Stimulated activated CD8-positive, alpha-beta memory T cell treated with anti-CD3 and anti-CD28 coated beads, Interleukin-4, amount 100 ng/mL, for 24 hours (primary cell): Measurements from ENCODE around the gene PTPRR.

Source experiments
- DNase-seq: peaks from one replicate; pipeline ENCODE4 v3.0.0-alpha.2; 2020; ENCODE audit warnings: low read depth

The PTPRR gene

DNA sequence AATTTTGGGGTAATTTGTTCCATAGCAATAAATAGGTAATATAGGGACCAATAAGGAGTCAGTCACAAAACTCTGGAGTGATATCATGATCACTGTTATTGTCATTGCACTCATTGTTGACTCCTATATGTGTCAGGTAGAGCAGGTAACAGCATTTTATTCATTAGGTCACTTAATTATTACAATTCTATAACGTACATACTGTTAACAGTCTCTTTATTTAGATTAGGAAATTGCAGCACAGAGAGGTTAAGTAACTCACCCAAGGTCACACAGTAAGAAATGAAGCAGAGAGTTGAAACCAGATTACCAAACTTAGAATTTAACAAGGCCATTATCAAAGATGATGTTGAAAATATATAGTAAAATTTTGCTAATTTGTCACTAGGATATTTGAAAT is 233.6 kb downstream of the PTPRR start:
- DNase-seq: no peak

GRCh38 chr12:70686299-70686698 is 234.2 kb downstream of the PTPRR start:
- no peak for DNase-seq

GRCh38 chr12:70683976-70684375 is 236.6 kb downstream of the PTPRR start:
- DNase-seq: no peak

DNA sequence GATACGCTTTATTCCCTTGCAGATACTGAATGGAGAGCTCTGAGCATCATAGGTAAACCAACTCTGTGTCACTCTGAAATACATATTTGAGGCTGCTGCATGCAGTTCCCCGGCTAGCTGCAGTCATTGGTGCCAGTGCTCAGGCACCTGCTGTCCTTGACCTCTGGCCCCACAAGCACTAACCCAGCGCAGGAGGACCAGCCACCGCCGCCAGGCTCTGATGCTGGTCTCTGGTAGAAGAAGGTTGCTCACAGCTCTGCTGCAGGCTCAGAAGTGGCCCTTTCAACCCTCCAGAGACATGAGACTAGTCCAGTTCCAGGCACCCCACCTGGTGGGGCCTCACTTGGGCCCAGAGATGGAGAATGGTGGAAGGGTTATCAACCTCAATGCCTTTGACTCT is 248.8 kb downstream of the PTPRR start:
- DNase-seq: no peak

DNA sequence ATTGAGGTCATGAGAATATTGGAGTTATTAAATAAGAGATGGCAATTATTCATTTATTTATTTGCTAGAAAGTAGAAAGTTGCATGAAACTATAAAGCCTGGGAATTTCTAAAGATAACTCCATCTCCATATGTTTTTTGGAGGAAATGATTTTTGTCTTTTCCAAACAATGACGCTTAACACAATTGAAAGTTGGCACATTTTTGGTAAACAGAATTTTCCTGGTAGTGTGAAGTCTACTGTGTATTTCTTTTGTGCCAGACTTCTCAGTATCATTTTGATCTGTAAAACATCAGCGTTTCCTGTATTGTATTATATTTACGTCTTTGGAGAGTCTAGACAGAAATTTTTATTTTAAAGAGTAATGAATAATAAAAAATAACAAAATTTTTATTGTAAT is 249.6 kb downstream of the PTPRR start:
- DNase-seq: no peak

DNA sequence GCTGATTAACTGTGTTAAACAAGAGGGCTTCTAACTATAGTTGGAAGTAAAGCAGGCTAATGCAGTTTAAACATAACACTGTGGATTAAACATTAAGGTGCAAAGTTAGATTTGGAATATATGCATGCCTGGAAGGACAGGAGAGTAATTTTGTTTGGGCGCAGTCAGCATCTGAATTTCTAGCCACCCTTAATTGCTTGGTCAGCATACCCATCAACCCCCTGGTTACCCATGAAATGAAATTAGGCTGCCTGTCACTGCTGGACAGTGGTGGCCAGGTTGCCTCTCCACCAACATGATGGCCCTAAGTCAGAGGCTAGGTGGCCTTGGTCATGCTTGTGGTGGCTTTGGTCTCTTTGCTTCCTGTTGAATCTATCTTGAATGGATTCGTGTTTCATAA is 253.3 kb downstream of the PTPRR start:
- no peak for DNase-seq

DNA sequence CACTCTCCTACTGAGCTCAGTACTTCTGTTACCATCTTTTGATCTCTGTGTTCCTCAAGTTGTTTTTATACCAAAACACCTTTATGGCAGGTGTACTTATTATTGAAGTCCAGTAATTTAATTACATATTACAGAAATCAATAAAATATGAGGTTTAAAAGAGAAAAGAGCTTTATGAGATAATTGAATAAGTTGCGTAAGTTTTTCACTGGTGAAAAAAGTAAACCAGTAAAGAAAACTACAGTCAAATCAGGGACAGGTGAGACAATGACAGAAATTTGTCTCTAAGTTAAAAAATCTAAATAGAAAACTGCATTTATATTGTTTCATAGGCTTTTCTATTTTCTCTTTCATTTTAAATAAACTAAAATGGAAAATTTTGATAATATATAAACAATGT is 254.2 kb downstream of the PTPRR start:
- DNase-seq: no peak

- no peak for DNase-seq
These were observed 256.1 kb downstream of the PTPRR start for GRCh38 chr12:70664465-70664881.

DNA sequence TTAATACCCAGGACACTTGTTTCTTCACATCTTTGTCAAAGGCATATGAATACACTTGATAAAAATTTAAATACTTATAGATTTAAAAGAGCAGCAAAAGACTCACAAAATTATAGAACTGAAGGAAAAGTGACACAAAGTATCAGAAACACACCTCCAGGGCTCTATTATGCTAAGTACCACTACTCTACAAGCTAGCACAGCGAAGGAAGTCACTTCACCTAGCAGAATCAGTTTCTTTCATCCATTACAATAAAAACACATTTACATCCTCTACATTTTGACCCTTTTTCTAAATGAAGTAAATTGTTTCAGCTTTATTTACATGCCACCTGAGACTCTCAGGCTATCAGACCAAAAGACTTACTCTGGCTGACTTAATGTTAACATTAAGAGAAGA is 256.7 kb downstream of the PTPRR start:
- no peak for DNase-seq

- DNase-seq: no peak
These were observed 258.9 kb downstream of the PTPRR start for GRCh38 chr12:70661466-70662161.

GRCh38 chr12:70660620-70661219 is 259.8 kb downstream of the PTPRR start:
- DNase-seq: no peak

DNA sequence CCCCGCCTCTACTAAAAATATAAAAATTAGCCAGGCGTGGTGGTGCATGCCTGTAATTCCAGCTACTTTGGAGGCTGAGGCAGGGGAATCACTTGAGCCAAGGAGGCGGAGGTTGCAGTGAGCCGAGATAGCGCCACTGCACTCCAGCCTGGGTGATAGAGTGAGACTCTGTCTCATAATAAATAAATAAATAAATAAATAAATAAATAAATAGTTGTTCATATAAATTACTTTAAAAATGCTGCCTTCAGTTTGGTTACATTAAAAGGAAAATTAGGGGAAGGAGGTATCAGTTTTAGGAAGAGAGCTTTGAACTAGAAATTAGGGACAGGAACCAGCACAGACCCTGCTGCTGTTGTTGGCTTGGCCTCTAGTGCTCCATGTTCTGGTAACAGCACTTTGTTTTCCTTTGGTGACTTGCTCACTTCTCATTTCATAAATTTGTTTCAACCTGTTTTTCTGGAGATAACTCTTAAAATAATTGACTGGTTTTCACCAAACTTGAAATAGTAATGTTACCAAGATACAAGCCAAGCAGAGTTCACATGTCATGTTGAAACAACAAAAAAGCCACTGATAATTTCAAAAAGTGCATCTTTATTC is 260.4 kb downstream of the PTPRR start:
- DNase-seq: no peak

DNA sequence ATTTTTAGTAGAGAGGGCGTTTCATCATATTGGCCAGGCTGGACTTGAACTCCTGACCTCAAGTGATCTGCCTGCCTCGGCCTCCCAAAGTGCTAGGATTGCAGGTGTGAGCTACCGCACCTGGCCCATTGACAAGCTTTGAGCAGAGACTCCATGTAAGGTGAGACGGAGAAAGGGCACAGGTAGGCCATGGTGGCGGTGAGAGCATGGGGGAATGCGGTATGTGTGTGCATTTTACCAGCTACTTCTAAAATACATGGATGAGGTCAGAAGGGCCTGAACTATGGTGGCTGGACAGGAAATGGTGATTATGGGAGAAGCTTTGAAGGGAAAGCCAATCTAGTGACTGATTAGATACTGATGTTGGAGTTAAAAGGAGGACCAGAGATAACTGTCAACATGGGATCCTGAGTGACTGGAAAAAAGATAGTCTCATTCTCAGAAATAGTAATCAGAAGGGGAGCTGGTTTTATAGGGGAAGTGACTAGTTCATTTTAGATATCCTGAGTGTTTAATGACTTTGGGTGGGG is 261.4 kb downstream of the PTPRR start:
- DNase-seq: no peak

DNA sequence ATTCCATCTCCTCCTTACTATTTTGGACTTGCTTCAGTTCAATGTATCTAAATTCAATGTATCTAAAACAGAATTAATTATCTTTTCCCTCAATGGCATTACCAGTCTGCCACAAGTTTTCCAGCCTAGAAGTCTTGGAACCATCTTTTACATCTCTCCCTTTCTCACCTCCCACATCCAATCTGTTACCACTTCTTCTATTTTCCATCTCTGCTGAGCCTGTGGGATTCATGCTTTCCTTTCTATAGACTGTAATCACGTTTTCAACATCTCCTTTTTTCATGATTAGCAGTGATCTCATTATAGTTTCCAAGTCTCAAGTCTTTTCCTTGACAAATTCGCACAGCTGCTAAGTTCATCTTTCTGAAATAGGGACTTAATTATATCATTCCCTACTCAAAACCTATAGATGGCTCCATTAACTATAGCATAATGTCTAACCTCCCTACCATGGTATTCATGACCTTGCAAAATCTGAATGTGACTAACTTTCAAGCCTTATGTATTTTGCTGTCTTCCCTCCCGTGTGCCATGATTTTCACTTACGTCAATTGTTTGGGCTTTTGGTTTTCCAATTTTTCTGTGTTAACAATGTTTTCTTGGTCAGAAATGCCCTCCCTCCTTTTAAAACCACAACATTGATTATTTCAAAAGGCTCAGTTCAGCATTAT is 262.8 kb downstream of the PTPRR start:
- no peak for DNase-seq

DNA sequence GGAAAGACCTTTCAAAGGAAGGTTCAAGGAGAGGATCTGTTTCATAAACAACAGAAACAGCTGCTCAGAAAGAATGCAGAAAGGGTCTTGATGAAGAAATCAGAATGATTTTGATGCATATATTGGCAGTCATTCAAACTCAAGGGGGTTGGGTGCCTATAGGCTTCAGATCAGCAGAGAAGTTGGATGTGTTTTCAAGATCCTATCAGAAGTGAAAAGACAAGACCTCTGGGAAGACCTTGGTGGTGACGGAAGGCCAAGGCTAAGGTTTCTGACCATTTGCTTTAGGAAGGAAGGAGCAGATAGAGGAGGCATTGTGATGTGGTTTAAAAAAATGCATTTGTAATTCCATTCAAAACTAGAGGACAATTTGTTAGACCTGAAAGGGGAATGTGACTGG is 268.1 kb downstream of the PTPRR start:
- no peak for DNase-seq

- DNase-seq: no peak
These were observed 271.7 kb downstream of the PTPRR start for GRCh38 chr12:70648831-70649230.

DNA sequence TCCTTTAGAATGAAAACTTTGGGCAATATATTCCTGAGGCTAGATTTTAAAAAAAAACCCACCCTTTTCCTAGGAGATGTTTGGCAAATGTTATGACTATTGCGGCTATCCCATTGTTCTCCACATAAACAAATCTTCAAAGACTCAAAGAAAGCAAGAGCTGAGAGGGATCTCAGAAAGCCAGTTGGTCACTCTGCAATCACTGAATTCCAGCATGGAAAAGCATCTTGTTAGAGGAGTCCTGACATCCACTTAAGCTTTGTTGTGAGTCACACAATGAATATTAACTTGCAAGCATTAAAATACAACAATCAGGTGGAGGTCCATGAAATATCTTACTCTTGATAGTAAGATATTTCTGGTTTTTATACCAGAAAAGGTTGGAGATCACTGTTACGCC is 272.3 kb downstream of the PTPRR start:
- no peak for DNase-seq

DNA sequence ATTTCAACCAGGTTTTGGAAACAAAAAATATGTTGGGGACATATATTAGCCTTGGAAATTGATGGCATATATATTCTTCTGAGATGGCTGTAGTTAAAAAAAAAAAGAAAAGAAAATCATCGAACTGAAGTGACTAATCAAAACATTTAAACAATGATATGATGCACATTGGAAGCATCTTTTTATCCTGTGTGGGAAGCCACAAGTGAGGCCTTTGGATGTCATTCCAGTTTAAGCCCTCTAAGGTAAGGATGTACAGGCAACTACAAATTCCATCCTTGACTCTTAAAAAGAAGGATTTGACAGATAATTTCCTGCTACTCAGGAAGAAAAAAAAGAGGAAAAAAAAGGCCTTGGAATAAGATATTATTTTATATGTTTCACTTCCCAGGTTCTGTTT is 273.7 kb downstream of the PTPRR start:
- DNase-seq: no peak

DNA sequence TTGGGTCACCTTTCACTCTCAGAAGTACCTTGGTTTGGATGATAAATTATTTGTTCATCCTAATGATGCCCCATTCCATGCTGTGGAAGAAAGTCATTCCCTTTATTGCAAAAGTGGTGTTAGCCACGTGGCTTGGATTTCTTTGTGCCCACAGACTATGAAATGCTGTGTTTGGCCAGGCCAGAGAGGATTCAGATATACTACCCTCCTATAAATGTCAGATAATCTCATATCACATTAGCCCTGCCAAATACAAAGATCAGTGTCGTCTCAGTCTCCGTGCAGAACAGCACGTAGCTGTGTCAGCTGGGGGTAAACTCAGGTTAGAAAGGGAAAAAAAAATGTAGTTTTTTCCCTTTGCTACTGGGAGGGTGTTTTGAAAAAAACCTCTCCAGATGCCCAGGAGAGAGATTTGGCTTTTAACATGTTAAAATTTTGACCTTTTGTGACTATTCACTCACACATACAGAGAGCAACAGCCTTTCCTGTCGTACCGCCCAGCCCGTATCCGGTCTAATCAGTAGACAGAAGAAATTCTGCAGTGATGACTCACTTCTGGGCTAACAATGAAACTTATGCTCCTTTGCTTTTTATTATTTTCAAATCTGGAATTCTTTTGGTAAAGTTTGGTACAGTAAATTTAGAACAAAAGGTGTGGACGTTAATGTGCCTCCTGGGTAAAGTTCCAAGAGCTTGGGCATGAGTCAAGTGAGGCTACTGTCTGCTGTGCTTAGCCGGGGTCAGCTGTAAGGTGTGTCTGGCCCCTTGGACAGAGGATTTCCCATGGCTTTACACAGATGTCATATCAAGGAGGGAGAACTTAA is 274.8 kb downstream of the PTPRR start:
- DNase-seq: no peak

GRCh38 chr12:70644861-70645260 is 275.7 kb downstream of the PTPRR start:
- DNase-seq: no peak

GRCh38 chr12:70643939-70644338 is 276.6 kb downstream of the PTPRR start:
- no peak for DNase-seq

DNA sequence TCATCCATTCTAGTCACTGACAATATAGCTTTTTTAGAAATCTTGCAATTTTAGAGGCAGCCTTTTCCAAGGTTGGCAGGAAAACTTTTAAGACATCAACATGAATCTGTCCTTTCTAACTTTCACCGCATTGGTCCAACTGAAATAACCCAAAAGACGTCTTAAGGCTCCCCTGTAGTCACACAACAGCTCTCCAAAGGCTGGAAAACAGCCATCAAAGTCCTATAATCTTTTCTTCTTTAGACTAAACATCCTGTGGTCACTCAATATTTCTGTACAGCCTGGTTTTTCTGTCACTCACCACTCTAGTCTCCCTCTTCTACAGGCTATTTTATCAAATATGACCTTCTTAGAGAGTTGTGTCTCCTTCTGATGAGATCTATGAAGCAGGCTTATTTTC is 278.8 kb downstream of the PTPRR start:
- DNase-seq: no peak
